Measurements from ENCODE around the gene SLC5A4. TPM values are rescaled to one million over a fixed set of nuclear protein-coding genes. Genes with fewer than 3 reads are reported as not detected.

Gene SLC5A4
- polyA plus RNA-seq, 1 donor (not counting 4 experiments of a cell fraction or from before 2014, with no cell fraction given) = not detected

- Histone ChIP-seq H3K36me3 (ENCODE audit: control insufficient read depth in 2 of 2, extremely low read depth in 1 of 2, insufficient read depth in 2 of 2, low read length in 2 of 2) (no peaks in the 10 kb centered on the region), H4K20me1 (ENCODE audit: control insufficient read depth, extremely low read depth, insufficient read depth, low read length) (no peaks in the 10 kb centered on the region), H3K9me3 (ENCODE audit: control insufficient read depth, low read depth, low read length) (no peaks in the 10 kb centered on the region), H3K27ac (ENCODE audit: control insufficient read depth, insufficient read depth, low read length) (no peak overlapping the region), H3K4me1 (ENCODE audit: control insufficient read depth, extremely low read depth, insufficient read depth, low read length) (no peaks in the 10 kb centered on the region), H3K4me2 (ENCODE audit: control insufficient read depth, extremely low read depth, insufficient read depth, low read depth, low read length) (no peak overlapping the region), H3K79me2 (ENCODE audit: control insufficient read depth, insufficient read depth, low read length) (no peaks in the 10 kb centered on the region), H2AFZ (ENCODE audit: control insufficient read depth, low read length) (no peak overlapping the region), H3K9ac (ENCODE audit: control insufficient read depth, extremely low read depth, insufficient read depth, low read length) (no peak overlapping the region), H3K9me1 (ENCODE audit: control insufficient read depth, extremely low read depth, insufficient read depth, low read length) (no peaks in the 10 kb centered on the region), H3K4me3 (ENCODE audit: control insufficient read depth in 2 of 3, extremely low read depth in 1 of 3, insufficient read depth in 2 of 3, low read depth in 1 of 3, low read length in 3 of 3) (no peak overlapping the region), H3K27me3 (ENCODE audit: control insufficient read depth, extremely low read depth, insufficient read depth, low read length) (no peaks in the 10 kb centered on the region)
- FAIRE-seq = no peak
- TF ChIP-seq CTCF (optimal IDR thresholded peaks at IDR 0.05 in 1 of 3, IDR thresholded peaks at IDR 0.05 in 1 of 3, conservative IDR thresholded peaks at IDR 0.05 in 1 of 3; ENCODE audit: extremely low read depth in 1 of 3, insufficient read depth in 2 of 3, low read length in 3 of 3) (no peak), EZH2 (IDR thresholded peaks at IDR 0.05; ENCODE audit: low read length) (no peak)
- dilution Hi-C loops (cut with MboI; ENCODE audit: extremely low pct_ligation_motif_present, low sequenced_read_pairs) = no loop called here
- no peak for DNase-seq (ENCODE audit: low read depth, low spot score)
Observed at GRCh38 chr22:32216911-32217310, 38.2 kb downstream of the SLC5A4 start.

GRCh38 chr22:32211011-32211410 lies 44.1 kb downstream of the SLC5A4 start:
- dilution Hi-C loops (cut with MboI; ENCODE audit: extremely low pct_ligation_motif_present, low sequenced_read_pairs) = no loop called here
- no peak for FAIRE-seq

More at GRCh38 chr22:32211011-32211410, 44.1 kb downstream of the SLC5A4 start:
- DNase-seq (ENCODE audit: low read depth, low spot score) = no peak
- H3K79me2 ChIP-seq (ENCODE audit: control insufficient read depth, insufficient read depth, low read length) = no peaks in the 10 kb centered on the region
- no peak for TF ChIP-seq EZH2 (IDR thresholded peaks at IDR 0.05; ENCODE audit: low read length)
- no peak for TF ChIP-seq CTCF (optimal IDR thresholded peaks at IDR 0.05 in 1 of 3, IDR thresholded peaks at IDR 0.05 in 1 of 3, conservative IDR thresholded peaks at IDR 0.05 in 1 of 3; ENCODE audit: extremely low read depth in 1 of 3, insufficient read depth in 2 of 3, low read length in 3 of 3)
- no peak overlapping the region for H3K9ac ChIP-seq (ENCODE audit: control insufficient read depth, extremely low read depth, insufficient read depth, low read length)
- no peaks in the 10 kb centered on the region for H4K20me1 ChIP-seq (ENCODE audit: control insufficient read depth, extremely low read depth, insufficient read depth, low read length)
- H2AFZ ChIP-seq (ENCODE audit: control insufficient read depth, low read length) = no peak overlapping the region
- no peaks in the 10 kb centered on the region for H3K27me3 ChIP-seq (ENCODE audit: control insufficient read depth, extremely low read depth, insufficient read depth, low read length)
- H3K4me2 ChIP-seq (ENCODE audit: control insufficient read depth, extremely low read depth, insufficient read depth, low read depth, low read length) = no peak overlapping the region
- H3K9me1 ChIP-seq (ENCODE audit: control insufficient read depth, extremely low read depth, insufficient read depth, low read length) = no peaks in the 10 kb centered on the region
- H3K9me3 ChIP-seq (ENCODE audit: control insufficient read depth, low read depth, low read length) = no peaks in the 10 kb centered on the region
- no peaks in the 10 kb centered on the region for H3K4me1 ChIP-seq (ENCODE audit: control insufficient read depth, extremely low read depth, insufficient read depth, low read length)
- H3K27ac ChIP-seq (ENCODE audit: control insufficient read depth, insufficient read depth, low read length) = no peak overlapping the region
- H3K36me3 ChIP-seq (ENCODE audit: control insufficient read depth in 2 of 2, extremely low read depth in 1 of 2, insufficient read depth in 2 of 2, low read length in 2 of 2) = no peaks in the 10 kb centered on the region
- H3K4me3 ChIP-seq (ENCODE audit: control insufficient read depth in 2 of 3, extremely low read depth in 1 of 3, insufficient read depth in 2 of 3, low read depth in 1 of 3, low read length in 3 of 3) = no peak overlapping the region
